Measurements from ENCODE around the gene SH3RF3.

SH3RF3 gene

DNA sequence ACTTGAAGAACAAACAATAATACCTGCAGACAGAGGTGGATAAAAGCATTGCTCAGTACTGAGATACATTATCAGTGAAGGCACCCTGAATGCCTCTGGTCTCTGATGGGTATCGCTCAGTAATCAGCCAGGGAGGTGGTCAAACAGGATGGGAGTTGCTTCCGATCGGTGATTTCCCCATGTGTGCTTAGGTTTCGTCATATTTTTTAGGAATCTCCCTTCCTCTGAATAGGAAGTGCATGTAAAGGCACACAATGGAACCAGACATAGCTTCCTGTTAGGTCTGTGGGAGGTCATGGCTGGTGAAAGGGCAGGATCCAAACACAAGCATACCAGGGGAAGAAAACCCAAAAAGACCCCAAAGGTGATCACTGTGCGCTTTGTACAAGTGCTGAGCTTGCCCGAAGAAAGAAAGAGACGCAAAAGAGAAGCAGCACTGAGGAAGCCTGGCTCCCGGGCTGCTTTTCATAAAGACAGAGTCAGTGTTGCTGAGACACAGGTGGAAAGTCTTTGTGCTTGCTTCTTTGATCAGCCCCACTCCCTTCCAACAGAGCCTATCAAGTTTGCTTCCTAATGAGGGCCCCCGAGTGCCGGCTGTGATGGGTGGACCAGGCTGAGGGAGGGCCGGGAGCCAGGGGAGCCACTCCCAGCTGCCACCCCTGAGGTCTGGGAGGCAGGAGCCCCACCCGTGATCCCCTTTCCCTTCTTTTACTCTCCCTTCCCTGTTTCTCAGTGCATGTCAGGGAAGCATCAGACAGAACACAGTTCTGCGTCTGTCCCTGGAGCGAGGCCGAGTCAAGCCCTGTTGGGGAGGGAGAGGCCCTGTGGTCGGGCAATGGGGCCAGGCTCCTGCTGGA, 138.2 kb downstream of the SH3RF3 start:
- no peak for DNase-seq

DNA sequence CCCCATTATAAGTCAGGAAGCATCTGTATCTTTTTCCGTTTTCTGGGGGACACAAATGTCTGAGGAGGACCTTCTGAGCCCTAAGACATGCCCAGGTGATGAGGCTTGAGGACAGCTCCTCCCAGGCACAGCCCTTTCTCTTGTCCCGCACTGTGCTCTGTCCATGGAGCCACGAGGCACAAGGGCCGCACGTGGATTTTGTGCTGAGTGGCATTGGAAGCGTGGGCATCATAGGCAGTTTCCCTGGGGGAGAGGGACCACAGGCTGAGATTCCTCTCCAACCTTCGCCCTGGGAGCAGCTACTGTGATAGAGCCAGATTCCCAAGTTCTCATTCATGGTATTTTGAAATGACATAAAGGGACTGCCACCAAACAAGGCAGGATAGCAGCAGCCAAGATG, 139.9 kb downstream of the SH3RF3 start:
- DNase-seq: no peak

GRCh38 chr2:109269706-109270504, 140.9 kb downstream of the SH3RF3 start:
- no peak for DNase-seq

DNA sequence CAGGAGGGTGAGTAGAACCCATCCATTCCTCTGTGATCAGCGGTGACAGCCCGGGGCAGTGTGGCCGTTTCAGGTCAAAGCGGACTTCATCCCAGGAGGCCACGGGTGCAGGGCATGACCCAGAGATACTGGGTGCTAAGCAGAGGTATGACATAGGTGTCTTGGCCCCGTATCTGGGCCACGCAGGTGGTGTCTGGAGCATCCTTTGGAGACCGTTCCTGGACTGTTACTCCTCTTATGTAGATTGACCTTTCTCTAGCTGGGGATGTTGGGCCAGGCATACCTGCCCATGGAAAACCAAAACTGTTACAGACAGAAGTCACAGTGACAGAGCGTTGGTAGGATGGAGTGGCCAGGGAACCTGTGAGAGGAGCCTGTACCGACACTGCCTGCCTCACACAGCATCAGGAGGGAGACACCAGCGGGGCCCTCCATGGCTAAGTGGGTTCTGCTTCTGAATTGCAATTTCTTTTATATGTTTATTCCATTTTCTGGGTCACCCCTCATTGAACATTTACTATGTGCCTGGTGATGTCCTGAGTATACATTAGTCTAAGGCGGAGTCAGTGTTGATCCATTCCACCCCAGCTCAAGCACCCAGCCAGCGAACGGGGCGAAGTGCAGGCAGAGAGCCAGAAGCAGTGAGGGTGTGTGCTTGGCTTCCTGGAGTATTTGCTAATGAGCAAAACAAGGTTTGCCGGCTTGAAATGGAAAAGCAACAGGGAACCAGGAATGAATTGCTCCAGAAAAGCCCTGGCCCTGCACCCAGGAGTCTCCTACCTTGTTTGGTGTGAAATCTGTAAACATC, 141.7 kb downstream of the SH3RF3 start:
- DNase-seq: no peak

- no peak for DNase-seq
These were observed 142.9 kb downstream of the SH3RF3 start for GRCh38 chr2:109271920-109272319.

DNA sequence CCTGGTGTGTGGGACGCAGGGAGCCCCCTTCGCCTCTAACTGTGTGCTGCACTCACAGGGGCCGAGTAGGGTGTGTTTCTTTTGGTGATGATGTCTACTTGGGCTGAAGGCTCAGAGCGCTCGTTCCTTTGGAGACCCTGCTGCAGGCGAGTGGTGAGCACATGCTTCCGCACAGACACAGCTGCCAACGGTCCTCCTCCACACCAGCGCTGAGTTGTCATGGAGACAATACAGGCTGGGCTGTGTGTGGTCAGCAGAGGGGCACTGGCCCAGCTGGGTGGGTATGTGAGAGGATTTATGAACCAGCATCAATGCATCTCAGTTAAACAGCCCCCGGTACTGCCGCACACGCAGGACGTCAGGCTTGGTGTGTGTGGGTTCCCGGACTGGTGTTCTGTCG, 143.5 kb downstream of the SH3RF3 start:
- no peak for DNase-seq

GRCh38 chr2:109275120-109276012, 146.4 kb downstream of the SH3RF3 start:
- DNase-seq: no peak

GRCh38 chr2:109277406-109277805, 148.4 kb downstream of the SH3RF3 start:
- no peak for DNase-seq

DNA sequence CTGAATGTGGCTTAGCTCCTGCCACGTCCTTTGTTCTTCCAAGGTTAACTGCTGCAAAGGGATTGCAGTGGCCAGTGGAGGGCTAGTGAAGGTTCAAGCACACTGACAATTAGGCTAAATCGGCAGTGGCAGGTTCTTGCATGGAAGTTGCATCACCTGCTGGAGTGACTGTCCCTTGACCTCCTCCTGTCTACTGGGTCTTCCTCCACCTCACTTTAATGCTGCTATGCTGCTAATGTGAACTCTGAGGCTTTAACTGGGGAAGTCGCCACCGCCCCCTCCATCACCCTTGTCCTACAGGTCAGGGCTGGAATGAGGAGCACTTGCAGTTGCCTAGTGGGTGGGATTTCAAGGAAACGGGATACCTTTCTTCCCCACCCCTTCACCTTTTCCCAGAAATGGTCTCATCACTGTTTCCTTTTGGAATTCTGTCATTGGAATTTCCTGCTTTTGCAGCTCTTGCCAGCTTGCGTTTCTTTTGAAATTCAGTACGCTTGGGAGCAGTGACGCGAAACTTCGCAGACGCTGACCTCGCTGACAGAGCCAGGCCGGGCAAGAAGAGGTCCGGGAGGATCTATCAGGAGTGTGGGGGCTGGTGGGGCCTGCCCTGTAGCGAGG, 150.3 kb downstream of the SH3RF3 start:
- no peak for DNase-seq

GRCh38 chr2:109280804-109281203, 151.8 kb downstream of the SH3RF3 start:
- DNase-seq: no peak

DNA sequence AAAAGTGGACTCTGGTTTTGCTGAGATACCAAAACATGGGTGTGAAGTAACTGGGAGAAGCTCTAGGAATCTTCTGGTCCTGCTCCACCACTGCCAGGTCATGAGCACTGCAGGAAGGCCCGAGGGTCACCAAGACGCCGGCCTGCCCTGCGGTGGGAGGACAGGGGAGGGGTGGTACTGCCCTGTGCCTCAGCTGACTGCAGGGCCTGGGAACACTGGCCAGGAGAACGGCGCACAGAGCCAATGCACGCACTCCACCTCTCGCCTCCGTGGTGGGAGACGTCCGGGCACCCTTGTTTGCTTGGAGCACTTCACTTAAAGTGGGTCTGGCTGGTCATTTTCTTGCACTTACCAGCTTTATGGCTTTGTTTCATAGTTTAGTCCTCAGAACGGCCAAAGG, 153.4 kb downstream of the SH3RF3 start:
- DNase-seq: no peak

DNA sequence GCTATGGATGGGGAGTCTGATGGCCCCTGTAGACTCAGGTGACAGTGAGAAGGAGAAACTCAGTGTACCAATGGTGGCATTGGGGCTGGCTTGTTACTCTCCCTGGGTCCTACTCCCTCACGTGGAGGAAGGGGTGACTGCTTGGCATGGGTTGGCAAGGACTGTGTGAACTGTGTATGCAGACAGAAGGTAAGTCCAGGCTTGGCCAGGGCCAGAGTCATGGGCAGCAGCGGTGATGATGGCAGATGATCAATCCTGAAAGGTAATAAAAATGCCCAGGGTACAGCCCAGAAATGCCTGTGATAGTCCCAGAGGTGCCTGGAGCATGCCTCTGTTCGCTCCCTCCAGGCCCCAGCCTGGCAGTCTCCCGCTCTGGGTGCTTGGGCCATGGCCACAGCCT, 153.9 kb downstream of the SH3RF3 start:
- DNase-seq: no peak

GRCh38 chr2:109284826-109285225, 155.8 kb downstream of the SH3RF3 start:
- DNase-seq: no peak

DNA sequence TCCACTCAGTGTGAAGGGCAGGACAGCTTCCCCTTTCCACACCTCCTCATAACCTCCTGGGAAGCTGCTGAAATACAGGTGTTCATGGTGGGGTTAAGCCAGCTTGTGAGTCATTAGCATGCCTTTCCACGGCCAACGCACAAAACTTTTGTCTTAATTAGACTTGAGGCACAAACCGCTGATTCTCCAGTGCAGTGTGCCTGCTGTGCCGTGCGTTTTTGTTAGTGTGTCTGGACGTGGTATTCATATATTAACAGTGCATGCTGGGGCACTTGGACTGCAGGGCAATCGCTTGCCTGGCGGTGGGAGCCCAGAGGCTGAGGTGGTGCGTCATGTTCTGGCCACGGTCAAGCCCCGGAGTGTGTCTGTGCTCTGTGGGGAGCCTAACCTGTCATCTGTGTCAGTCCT, 156.2 kb downstream of the SH3RF3 start:
- DNase-seq: no peak

GRCh38 chr2:109287413-109287812, 158.4 kb downstream of the SH3RF3 start:
- DNase-seq: no peak

DNA sequence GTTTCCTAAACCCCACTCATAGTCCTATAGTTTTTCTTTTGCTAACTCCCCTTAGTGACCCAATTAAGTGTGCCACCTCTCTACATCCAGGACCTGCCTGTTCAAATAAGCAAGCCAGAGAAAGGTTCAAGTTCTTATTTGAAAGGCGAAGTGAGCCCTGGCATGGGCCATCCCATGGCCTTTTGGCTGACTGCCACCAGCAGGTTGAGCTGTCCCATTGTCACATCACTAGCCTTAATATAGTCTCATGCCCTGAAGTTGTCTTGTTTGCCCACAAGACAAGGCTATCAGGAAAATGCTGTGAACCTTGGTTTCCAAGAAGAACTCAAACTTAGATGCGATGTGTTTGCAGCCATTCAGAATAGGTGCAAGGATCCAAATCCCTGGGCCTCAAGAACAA, 158.8 kb downstream of the SH3RF3 start:
- DNase-seq: no peak

DNA sequence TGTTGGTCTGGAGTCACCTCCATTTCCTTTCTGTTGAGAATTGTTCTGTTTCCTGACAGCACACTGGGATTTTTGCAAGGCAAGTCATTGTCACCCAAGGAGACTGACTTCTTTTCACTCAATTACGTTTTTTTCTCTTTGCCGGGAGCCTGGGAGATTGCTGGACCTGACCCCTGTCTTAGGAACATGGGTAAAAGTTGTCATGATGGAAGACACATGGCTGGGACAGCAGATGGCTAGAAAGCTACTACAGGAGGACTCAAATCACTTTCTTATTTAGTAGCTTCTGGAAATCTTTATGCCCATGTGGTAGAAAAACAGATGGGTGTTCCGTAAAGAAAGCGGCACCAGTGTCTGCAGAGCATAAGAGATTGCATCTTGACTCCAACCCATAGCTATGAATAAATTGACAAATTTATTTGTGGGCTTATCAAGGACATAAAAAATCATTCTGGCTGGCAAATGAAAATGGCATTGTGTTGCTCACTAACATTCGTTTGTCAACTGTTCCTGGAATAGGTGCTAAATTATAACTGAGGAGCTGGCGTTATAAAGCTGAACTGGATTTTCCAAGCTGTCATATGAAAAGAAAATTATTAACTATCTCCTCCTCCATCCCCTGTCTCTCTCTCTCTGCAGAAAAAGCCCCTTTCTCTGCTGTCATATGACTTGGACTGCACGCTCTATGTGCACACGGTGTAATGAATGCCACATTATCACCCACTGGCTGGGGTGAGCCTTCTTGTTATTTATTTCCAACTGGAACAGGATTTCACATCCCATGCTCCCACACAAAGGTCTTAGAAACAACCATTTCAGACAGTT, 159.8 kb downstream of the SH3RF3 start:
- no peak for DNase-seq

- DNase-seq: no peak
These were observed 160.7 kb downstream of the SH3RF3 start for GRCh38 chr2:109289504-109290222.

- no peak for DNase-seq
These were observed 162.1 kb downstream of the SH3RF3 start for GRCh38 chr2:109290887-109291643.

Data from NCI-H748 treated with DMSO at 0.1 percent for 48 hours (cell line).